Measurements from ENCODE around the gene MVB12B.

Gene MVB12B

DNA sequence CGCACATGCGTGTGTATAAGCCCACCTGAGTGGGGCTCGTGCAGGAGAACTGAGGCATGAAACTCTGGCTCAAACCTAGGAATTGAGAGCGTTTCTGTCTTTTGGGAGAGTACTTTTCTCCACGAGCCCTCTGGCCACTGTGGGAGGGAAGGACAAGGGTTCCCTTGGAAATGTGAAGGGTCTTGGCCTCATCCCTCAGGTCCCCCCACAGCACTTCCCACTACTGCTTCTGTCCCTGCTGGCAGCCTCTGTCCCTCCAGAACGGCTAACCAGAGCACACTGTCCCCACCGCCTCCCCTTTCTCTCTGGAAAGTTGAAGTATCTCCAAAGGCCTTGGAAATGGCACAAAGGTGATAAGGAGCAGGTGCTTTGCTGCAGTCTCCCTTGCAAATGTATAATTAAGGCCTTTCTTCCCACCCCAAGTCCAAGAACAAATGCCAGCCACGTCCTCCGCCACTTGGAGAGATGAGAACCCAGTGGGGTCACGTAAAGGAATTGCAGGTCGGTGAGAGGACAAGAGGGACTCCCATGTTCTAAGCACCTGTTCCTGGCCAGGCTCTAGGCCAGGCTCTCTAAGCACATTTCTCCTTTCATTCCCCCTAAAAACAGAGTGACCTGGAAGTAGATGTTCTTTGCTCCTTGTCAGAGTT lies 179.2 kb downstream of the MVB12B start:
- no peak overlapping the region for H3K27ac ChIP-seq
- TF ChIP-seq ZFX (IDR thresholded peaks at IDR 0.05; ENCODE audit: borderline replicate concordance): no peak
- TF ChIP-seq, protein P1, sequence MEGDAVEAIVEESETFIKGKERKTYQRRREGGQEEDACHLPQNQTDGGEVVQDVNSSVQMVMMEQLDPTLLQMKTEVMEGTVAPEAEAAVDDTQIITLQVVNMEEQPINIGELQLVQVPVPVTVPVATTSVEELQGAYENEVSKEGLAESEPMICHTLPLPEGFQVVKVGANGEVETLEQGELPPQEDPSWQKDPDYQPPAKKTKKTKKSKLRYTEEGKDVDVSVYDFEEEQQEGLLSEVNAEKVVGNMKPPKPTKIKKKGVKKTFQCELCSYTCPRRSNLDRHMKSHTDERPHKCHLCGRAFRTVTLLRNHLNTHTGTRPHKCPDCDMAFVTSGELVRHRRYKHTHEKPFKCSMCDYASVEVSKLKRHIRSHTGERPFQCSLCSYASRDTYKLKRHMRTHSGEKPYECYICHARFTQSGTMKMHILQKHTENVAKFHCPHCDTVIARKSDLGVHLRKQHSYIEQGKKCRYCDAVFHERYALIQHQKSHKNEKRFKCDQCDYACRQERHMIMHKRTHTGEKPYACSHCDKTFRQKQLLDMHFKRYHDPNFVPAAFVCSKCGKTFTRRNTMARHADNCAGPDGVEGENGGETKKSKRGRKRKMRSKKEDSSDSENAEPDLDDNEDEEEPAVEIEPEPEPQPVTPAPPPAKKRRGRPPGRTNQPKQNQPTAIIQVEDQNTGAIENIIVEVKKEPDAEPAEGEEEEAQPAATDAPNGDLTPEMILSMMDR (IDR thresholded peaks at IDR 0.05): no peak

DNA sequence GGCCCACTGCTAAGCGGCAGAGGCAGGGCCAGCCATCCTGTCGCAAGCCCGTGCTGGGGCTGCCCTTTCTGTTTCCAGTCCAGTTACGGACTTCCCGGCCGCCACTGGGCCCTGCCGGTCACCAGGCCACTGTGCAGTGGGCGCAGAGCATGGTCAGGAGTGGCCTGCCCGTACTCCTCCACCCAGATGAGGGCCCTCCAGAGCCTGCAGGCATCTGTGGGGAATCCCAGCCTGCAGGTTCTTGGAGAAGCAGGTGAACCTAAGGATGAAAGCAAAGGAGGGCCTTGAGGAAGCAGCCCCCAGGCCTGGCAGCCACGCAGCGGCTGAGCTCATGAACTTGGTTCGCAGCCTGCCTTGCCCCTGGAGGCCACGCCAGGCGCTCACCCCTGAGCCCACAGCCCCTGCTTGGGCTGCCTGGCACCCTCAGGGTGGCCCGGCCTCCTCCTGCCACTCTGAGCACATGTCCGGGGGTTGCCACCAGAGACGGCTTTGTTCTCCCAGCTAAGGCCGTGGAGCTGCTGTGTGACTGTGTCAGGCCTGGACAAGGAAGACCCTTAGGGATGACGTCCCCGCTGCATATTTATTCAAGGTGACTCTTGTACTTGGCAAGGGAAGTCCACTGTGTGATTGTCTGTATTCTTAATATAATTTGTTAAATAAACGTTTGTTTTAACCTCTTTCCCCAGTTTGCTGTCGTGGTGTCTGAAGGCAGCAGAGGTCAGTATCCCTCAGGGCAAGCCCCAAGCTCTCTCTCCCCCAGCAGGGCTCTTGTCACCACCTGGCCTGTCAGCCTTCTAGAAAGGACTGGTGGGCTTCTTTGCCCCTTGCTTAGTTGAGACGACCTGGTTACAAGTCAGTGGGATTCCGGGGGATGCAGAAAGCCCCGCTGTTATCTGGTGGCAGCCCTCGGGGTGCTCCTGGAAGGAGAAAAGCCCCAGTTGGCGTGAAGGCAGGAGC lies 180.0 kb downstream of the MVB12B start:
- TF ChIP-seq, protein P1 (IDR thresholded peaks at IDR 0.05): no peak
- TF ChIP-seq ZFX (IDR thresholded peaks at IDR 0.05; ENCODE audit: borderline replicate concordance): no peak
- no peak overlapping the region for H3K27ac ChIP-seq

DNA sequence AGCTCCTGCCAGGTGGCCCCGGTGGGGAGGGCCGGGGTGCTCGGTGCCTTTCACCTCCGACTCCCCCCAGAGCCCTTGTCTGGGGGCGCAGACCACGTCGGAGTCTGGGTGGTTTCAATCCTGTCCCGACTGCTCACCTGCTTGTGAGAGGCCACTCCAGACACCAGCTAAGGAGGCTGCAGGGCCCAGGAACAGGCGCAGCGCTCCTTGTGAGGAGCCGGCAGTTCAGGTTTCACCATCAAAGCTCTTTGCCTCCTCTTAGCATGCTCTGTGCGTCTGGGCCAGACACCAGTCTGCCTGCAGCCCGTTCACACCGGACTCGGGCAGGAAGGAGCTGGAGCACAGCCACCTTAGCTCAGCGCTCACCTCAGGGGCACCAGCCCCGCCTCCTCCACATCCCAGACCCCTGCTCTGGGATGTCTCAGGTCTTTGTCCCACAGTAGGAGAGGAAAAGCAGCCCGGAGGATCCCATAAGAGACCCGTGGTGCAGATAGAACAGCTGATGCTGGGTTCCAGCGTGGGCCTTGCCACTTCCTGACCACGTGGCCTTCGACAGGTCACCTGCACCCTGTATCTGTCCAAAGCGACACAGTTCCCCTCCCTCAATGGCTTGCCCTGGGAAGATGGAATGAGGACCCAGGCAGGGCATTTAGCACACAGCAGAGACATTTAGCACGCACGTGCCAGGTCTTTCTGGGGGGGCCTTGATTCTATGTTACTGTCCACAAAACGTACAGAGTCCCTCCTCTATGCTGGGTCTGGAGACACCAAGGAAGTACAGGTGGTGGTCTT lies 180.9 kb downstream of the MVB12B start:
- TF ChIP-seq, protein P1 (IDR thresholded peaks at IDR 0.05): no peak
- no peak for TF ChIP-seq ZFX (IDR thresholded peaks at IDR 0.05; ENCODE audit: borderline replicate concordance)
- no peak overlapping the region for H3K27ac ChIP-seq

DNA sequence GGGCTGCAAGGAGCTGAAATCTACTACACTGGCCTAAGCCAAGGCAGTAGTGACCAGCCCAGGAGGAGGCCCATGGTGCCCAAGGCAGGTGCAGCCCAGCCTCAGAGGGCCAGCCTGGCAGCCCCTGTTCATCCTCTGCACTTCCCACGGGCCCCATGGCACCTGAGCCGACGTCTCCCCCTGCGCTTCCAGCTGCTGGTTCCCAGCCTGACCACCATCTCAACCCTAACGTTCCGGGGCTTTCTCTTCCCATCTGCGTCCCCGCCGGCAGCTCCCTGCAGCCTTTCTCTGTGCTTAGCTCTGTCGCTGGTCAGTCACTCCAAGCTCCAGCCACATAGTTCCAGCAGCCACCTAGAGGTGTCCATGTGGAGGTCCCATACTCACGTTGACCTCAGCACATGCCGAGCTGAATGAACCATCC lies 181.6 kb downstream of the MVB12B start:
- no peak overlapping the region for H3K27ac ChIP-seq
- TF ChIP-seq, protein P1 (IDR thresholded peaks at IDR 0.05): no peak
- no peak for TF ChIP-seq ZFX (IDR thresholded peaks at IDR 0.05; ENCODE audit: borderline replicate concordance)

DNA sequence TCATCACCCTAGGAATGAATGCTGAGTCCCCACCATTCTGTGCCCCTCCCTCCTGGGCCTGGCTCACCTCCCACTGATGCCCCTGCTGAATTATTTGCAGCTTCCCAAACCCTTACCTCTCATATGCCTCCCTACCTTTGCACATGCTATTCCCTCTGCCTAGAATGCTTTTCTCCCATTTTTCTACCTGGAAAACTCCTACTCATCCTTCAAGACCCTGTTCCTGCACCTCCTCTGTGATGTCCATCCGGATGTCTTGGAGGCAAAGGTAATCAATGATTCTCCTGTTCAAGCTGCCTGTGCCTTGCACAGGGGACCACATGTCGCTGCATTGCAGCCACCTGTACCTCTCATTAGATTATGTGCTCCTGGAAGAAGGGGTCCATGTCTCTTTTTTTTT lies 182.3 kb downstream of the MVB12B start:
- H3K27ac ChIP-seq: no peak overlapping the region
- TF ChIP-seq, protein P1 (IDR thresholded peaks at IDR 0.05): no peak
- TF ChIP-seq ZFX (IDR thresholded peaks at IDR 0.05; ENCODE audit: borderline replicate concordance): no peak

DNA sequence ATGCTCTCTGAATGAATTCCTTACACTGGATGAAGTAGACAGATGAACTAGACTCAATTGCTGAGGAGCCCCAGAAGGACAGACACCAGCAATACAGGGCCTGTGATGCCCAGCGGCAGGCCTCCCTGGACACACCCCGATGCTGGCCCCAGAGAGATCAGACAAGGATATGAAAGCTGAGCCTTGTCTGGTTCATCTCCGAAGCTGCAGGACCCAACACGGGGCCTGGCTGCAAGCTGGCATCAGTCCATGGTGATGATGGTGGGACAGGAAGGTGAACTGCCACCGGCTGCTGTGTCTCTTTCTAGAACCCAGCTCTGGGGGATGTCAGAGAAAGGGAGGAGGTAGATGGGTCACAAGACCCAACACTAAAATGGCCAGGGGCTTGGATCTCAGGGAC lies 183.1 kb downstream of the MVB12B start:
- H3K27ac ChIP-seq: no peak overlapping the region
- TF ChIP-seq, protein P1 (IDR thresholded peaks at IDR 0.05): no peak
- no peak for TF ChIP-seq ZFX (IDR thresholded peaks at IDR 0.05; ENCODE audit: borderline replicate concordance)

Data from 22Rv1 (cell line).